Lower lobe of right lung (tissue), 2 donors: Measurements from ENCODE around the gene PDCL3. TPM values are rescaled to one million over a fixed set of nuclear protein-coding genes. Genes with fewer than 3 reads are reported as not detected.

Source experiments
- ATAC-seq, 2 donors: fragments of 200-7000 bp; cut with Tn5 transposase; one replicate each; pipeline ENCODE4 v1.9.1; 2020 to 2022; ENCODE audit warnings: mild to moderate bottlenecking in 2 of 2, moderate library complexity in 2 of 2
- DNase-seq: peaks from one replicate; pipeline ENCODE4 v3.0.0-alpha.2; 2020
- H3K27ac ChIP-seq: fragments of 200-600 bp; one replicate; pipeline ENCODE4 v1.8.0; 2022
- H3K27me3 ChIP-seq: fragments of 200-600 bp; one replicate; pipeline ENCODE4 v1.8.0; 2022; ENCODE audit warnings: low read depth
- H3K36me3 ChIP-seq: fragments of 200-600 bp; one replicate; pipeline ENCODE4 v1.8.0; 2022; ENCODE audit warnings: mild to moderate bottlenecking
- H3K4me1 ChIP-seq: fragments of 200-600 bp; one replicate; pipeline ENCODE4 v1.8.0; 2022
- H3K4me3 ChIP-seq: fragments of 200-600 bp; one replicate; pipeline ENCODE4 v1.8.0; 2022; ENCODE audit warnings: mild to moderate bottlenecking
- H3K9me3 ChIP-seq: fragments of 200-600 bp; one replicate; pipeline ENCODE4 v1.8.0; 2022
- intact Hi-C: fragments of 100-400 bp; cut with DNase I; formaldehyde crosslinking; loops from one replicate; pipeline ENCODE4 v1.11.0; 2022
- total RNA-seq: library from RNA; stranded (reverse); fragmentation: NEBNext Ultra II Directional; extraction: Animal tissue kit (Norgen Biotek cat#: 25700); gene quantifications from one replicate; pipeline ENCODE4 v1.2.1, GENCODE V29; 2021
- TF ChIP-seq, protein P1 (sequence below): fragments of 200-600 bp; IDR thresholded peaks from one replicate; pipeline ENCODE4 v1.8.0; 2022; ENCODE audit warnings: antibody characterized with exemption, mild to moderate bottlenecking
- donor health status: DM: no; HTN: yes; CAD: no; lungs with severe emphysema.

PDCL3 gene
- total RNA-seq, 1 donor from 2014 or later: 16.0 TPM

DNA sequence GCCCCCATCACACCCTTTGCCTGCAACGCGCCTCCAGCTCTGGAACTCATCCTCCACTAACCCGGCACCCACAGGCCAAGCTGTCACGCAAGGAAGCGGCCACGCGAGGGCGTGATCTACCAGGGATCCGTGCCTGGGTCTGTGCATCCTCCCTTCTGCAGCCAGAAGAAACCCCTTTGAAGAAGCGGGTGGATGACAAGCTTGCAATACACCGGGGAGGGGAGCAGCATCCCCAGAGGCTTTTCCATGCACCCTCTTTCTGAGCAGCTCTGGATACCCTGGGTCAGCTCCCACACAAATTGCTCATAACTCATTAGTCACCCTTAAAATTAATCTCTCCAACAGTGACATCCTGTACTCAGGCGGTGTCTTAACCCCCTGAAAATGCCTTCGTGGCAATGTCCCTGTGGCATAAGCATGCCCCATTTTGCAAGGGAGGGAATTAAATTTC is 47.6 kb downstream of the PDCL3 start:
- Histone ChIP-seq H3K4me1 (no peaks in the 10 kb centered on the region), H3K9me3 (no peaks in the 10 kb centered on the region), H3K27me3 (no peaks in the 10 kb centered on the region), H3K27ac (no peak overlapping the region), H3K4me3 (no peak overlapping the region), H3K36me3 (no peaks in the 10 kb centered on the region)
- DNase-seq: peak; percentile 64
- TF ChIP-seq, protein P1, sequence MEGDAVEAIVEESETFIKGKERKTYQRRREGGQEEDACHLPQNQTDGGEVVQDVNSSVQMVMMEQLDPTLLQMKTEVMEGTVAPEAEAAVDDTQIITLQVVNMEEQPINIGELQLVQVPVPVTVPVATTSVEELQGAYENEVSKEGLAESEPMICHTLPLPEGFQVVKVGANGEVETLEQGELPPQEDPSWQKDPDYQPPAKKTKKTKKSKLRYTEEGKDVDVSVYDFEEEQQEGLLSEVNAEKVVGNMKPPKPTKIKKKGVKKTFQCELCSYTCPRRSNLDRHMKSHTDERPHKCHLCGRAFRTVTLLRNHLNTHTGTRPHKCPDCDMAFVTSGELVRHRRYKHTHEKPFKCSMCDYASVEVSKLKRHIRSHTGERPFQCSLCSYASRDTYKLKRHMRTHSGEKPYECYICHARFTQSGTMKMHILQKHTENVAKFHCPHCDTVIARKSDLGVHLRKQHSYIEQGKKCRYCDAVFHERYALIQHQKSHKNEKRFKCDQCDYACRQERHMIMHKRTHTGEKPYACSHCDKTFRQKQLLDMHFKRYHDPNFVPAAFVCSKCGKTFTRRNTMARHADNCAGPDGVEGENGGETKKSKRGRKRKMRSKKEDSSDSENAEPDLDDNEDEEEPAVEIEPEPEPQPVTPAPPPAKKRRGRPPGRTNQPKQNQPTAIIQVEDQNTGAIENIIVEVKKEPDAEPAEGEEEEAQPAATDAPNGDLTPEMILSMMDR: peak; percentile 57
- peak; percentile 53 to 64 for ATAC-seq
- intact Hi-C loops: no loop called here

DNA sequence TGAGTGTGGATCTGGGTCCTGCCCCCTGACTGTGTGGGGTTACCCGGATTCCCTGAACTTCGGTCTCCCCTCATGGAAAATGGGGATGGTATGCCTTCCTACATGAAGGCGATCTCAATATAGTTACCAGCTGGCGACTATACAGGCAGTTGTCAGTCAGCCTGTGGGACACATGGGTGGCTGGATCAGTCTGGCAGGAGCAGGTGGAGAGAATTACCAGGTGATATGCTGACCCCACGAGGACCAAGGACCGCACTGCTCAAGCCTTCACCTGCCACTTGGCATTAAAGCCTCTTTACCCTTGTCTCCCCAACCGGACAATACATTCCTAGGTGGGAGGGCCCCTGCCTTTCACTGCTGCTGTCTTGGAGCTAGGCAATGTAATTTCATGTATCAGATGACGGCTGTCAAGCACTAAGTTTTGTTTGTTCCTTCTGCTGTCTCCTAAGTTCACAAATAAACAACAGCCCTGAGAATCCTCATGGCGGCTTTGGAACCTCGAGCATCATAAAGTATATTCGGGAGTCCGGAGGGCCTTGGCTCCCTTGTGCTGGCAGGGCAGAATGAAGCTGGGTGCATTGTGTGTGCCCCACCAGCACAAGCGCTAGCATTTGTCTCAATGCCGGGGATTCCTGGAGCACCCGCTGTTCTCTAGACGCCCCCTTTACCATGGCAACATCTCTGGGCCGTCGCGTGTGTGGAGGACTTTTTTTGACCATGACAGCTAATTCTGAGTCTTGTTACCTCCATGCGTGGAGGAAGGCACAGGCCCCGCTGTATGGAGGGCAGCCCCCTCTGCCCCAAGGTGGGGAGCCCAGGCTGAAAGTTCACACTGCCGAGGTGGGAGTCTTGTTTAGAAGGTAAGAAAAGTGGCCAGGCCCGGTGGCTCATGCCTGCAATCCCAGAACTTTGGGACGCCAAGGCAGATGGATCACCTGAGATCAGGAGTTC is 48.6 kb downstream of the PDCL3 start:
- no peaks in the 10 kb centered on the region for H3K27me3 ChIP-seq
- no peaks in the 10 kb centered on the region for H3K36me3 ChIP-seq
- no peak overlapping the region for H3K4me3 ChIP-seq
- no peaks in the 10 kb centered on the region for H3K4me1 ChIP-seq
- intact Hi-C loops: no loop called here
- no peak overlapping the region for H3K27ac ChIP-seq
- TF ChIP-seq, protein P1: no peak
- no peak for DNase-seq
- no peaks in the 10 kb centered on the region for H3K9me3 ChIP-seq
- no peak for ATAC-seq

DNA sequence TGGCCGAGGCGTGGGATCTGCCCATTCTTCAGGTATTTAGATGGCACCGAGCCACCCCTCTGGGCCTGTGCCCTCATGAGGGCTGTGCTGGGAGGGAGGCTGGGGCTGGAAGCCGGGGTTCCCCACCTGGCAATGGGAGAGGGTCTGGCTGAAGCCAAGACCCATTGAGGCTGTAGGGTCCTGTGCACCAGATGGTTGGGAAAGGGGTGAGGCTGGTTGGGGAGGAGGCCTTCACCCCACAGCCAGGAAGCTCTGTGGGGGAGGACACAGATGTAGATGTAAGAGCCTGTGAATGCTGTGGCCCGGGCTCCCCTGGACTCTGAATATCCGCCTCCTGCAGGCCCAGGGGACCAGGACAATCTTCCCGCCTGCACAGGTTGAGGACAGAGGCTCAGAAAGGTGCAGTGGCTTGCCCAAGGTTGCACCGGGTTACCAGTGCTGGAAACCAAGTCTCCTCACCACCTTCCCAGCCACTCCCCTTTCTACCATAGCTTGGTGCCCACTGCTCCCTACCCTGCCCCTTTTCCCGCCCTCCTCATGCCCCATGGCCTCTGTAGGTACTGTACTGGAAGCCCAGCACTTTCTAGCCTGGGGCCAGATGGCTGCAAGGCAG is 49.7 kb downstream of the PDCL3 start:
- no peaks in the 10 kb centered on the region for H3K27me3 ChIP-seq
- intact Hi-C loops: no loop called here
- ATAC-seq (no peak), DNase-seq (no peak)
- no peaks in the 10 kb centered on the region for H3K36me3 ChIP-seq
- TF ChIP-seq, protein P1: no peak
- no peaks in the 10 kb centered on the region for H3K4me1 ChIP-seq
- no peak overlapping the region for H3K4me3 ChIP-seq
- no peaks in the 10 kb centered on the region for H3K9me3 ChIP-seq
- no peak overlapping the region for H3K27ac ChIP-seq

DNA sequence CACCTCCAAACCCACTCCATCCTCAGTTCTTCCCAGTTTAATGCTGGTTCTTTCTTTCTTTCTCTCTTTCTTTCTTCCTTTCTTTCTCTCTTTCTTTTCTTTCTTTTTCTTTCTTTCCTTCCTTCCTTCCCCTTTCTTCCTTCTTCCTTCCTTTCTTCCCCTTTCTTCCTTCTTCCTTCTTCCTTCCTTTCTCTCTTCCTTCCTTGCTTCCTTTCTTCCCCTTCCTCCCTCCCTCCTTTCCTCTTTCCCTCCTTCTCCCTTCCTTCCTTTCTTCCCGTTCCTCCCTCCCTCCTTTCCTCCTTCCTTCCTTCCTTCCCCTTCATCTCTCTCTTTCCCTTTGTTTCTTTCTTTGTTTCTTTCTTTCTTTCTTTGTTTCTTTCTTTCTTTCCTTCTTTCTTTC is 50.9 kb downstream of the PDCL3 start:
- TF ChIP-seq, protein P1: no peak
- intact Hi-C loops: no loop called here
- ATAC-seq: no peak

DNA sequence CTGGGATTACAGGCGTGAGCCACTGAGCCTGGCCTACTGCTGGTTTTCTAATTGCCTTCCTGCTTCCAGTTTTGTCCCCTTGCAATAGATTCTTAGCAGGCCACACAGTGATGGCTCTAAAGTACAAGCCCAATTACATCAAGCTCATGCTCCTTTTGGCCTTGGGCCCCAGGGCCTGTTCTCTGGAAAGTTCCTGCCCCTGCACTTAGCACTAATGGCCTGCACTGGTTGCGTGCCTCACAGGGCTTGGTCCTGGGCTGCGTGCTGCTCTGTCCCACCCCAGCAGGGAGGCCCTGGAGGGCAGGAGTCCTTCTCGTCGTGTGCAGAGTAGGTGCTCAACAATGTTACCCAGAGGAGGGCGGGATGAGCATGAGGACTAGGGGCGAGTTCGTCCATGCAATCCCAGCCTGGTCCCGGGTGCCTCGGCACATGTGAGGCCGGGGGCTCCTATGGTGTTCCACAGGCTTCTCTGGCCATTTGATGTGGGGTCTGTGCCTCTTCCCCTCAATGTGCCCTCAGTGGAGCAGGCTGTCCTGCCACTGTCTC is 51.7 kb downstream of the PDCL3 start:
- H3K4me3 ChIP-seq: no peak overlapping the region
- DNase-seq (no peak), ATAC-seq (no peak)
- TF ChIP-seq, protein P1: no peak
- intact Hi-C loops: no loop called here
- no peaks in the 10 kb centered on the region for H3K27me3 ChIP-seq
- no peak overlapping the region for H3K27ac ChIP-seq
- H3K4me1 ChIP-seq: no peaks in the 10 kb centered on the region
- no peaks in the 10 kb centered on the region for H3K36me3 ChIP-seq
- H3K9me3 ChIP-seq: no peaks in the 10 kb centered on the region

More for the DNA sequence above, 50.9 kb downstream of the PDCL3 start:
- H3K4me3 ChIP-seq: no peak overlapping the region
- H3K27ac ChIP-seq: no peak overlapping the region
- H3K27me3 ChIP-seq: no peaks in the 10 kb centered on the region
- H3K9me3 ChIP-seq: no peaks in the 10 kb centered on the region
- no peaks in the 10 kb centered on the region for H3K36me3 ChIP-seq
- no peak for DNase-seq
- H3K4me1 ChIP-seq: no peaks in the 10 kb centered on the region
